A549 treated with ZK216348 at 1 μM for 4 hours (cell line): Measurements from ENCODE around the gene GSTM5. TPM values are rescaled to one million over a fixed set of nuclear protein-coding genes. Genes with fewer than 3 reads are reported as not detected.

Experiments used
- total RNA-seq: library from RNA; stranded (reverse); fragments of 200-300 nt; extraction: Qiagen RNA extraction; gene quantifications from 5 replicates; pipeline ENCODE4 v1.2.3, GENCODE V29; 2022; ENCODE audit warnings: low read depth

GSTM5 gene
- not detected in 5 replicates for total RNA-seq

GRCh38 chr1:109711593-109712320 lies at the start of gene GSTM5:
Gene GSTM5, plus strand, starts transcription at chr1:109712251. Its CDS starts 62 bp downstream, at chr1:109712313.

GRCh38 chr1:109667452-109668122 lies 44.5 kb upstream of the GSTM5 start, which contains the start of gene GSTM2:
Gene GSTM2, plus strand, starts transcription at chr1:109668057. Its CDS starts 59 bp downstream, at chr1:109668116.

GRCh38 chr1:109687641-109688499 lies 24.2 kb upstream of the GSTM5 start, which contains the start of gene GSTM1:
Gene GSTM1, plus strand, starts transcription at chr1:109687817. Its CDS starts 57 bp downstream, at chr1:109687874.

GRCh38 chr1:109740615-109741373 lies 28.7 kb downstream of the GSTM5 start, which contains the start of gene GSTM3:
Gene GSTM3, minus strand, starts transcription at chr1:109741038. Its CDS starts 751 bp downstream, at chr1:109740287.

GRCh38 chr1:109763646-109764415 lies 51.8 kb downstream of the GSTM5 start, which contains the start of gene EPS8L3:
Gene EPS8L3, minus strand, starts transcription at chr1:109763923. Its CDS starts 2,174 bp downstream, at chr1:109761749.

Other genes with a start within 250 kb of the GSTM5 start
- gene SYPL2, start 245.7 kb upstream of the GSTM5 start, total RNA-seq = 0.07 to 0.18 TPM (median 0.08 TPM) in 5 replicates
- 0.92 to 2.7 TPM (median 2.5 TPM) in 5 replicates for gene ATXN7L2, start 228.3 kb upstream of the GSTM5 start, total RNA-seq
- 3.6 to 6.1 TPM (median 5.0 TPM) in 5 replicates for gene CYB561D1, start 218.2 kb upstream of the GSTM5 start, total RNA-seq
- 1.1 to 1.6 TPM (median 1.1 TPM) in 5 replicates for gene AMIGO1, start 202.5 kb upstream of the GSTM5 start, total RNA-seq
- gene GPR61, start 172.4 kb upstream of the GSTM5 start, total RNA-seq = not detected in 5 replicates
- 3.4 to 5.6 TPM (median 5.1 TPM) in 5 replicates for gene GNAI3, start 163.6 kb upstream of the GSTM5 start, total RNA-seq
- 0.15 to 0.16 TPM in 2 of 5 replicates, not detected in the others for gene GNAT2, start 92.6 kb upstream of the GSTM5 start, total RNA-seq
- 14.0 to 28.0 TPM (median 26.6 TPM) in 5 replicates for gene AMPD2, start 92.4 kb upstream of the GSTM5 start, total RNA-seq
- 8.8 to 11.2 TPM (median 9.2 TPM) in 5 replicates for gene GSTM4, start 56.2 kb upstream of the GSTM5 start, total RNA-seq
- gene GSTM2, start 44.2 kb upstream of the GSTM5 start, total RNA-seq = 3.5 to 4.6 TPM (median 4.0 TPM) in 5 replicates
- 0.35 TPM in 1 of 5 replicates, not detected in the others for gene GSTM1, start 24.4 kb upstream of the GSTM5 start, total RNA-seq
- gene GSTM3, start 28.8 kb downstream of the GSTM5 start, total RNA-seq = 23.5 to 35.1 TPM (median 25.8 TPM) in 5 replicates
- gene EPS8L3, start 51.7 kb downstream of the GSTM5 start, total RNA-seq = 0.41 to 1.4 TPM (median 0.79 TPM) in 5 replicates
- gene CSF1, start 198.6 kb downstream of the GSTM5 start, total RNA-seq = 10.2 to 20.8 TPM (median 20.3 TPM) in 5 replicates